ENCODE results near the gene OR8B8. TPM values are rescaled to one million over a fixed set of nuclear protein-coding genes. Genes with fewer than 3 reads are reported as not detected.
"Not testable (repeated sequence)": the region's sequence is repeated elsewhere in the genome, so short reads cannot be mapped to it uniquely, and the experiment has no call there.

OR8B8 gene
- total RNA-seq, 1 donor from 2014 or later, result not detected

GRCh38 chr11:124424384-124424921 lies 21.0 kb downstream of the OR8B8 start, which contains the start of gene OR8B4:
Gene OR8B4 (minus strand): TSS chr11:124424871. CDS start chr11:124424871, 0 bp downstream.
- Histone ChIP-seq H3K4me3 (no peak within 1 kb of the TSS), H3K36me3 (no peaks in the 10 kb centered on the region), H3K9me3 (no peaks in the 10 kb centered on the region), H3K27me3 (ENCODE audit: low read depth) (no peaks in the 10 kb centered on the region), H3K4me1 (no peaks in the 10 kb centered on the region), H3K27ac (no peak within 1 kb of the TSS)
- no peak for ATAC-seq
- DNase-seq, result no peak
- TF ChIP-seq CTCF (IDR thresholded peaks at IDR 0.05), result no peak
- intact Hi-C loops (cut with DNase I), result no loop called here

- Histone ChIP-seq H3K4me1 (no peaks in the 10 kb centered on the region), H3K4me3 (no peak overlapping the region), H3K27ac (no peak overlapping the region), H3K27me3 (ENCODE audit: low read depth) (no peaks in the 10 kb centered on the region), H3K9me3 (no peaks in the 10 kb centered on the region), H3K36me3 (no peaks in the 10 kb centered on the region)
- ATAC-seq (no peak), DNase-seq (no peak)
- intact Hi-C loops (cut with DNase I), result no loop called here
- TF ChIP-seq CTCF (IDR thresholded peaks at IDR 0.05), result no peak
Measured at GRCh38 chr11:124421043-124421442, 24.5 kb downstream of the OR8B8 start.

- DNase-seq (no peak), ATAC-seq (no peak)
- H3K27me3 ChIP-seq (ENCODE audit: low read depth), result no peaks in the 10 kb centered on the region
- no peaks in the 10 kb centered on the region for H3K36me3 ChIP-seq
- TF ChIP-seq CTCF (IDR thresholded peaks at IDR 0.05), result peak; percentile 85
- intact Hi-C loops (cut with DNase I), result loop anchor here (10.0 kb wide), 1 partner anchor 169 kb away; no protein-coding TSS in a partner anchor
- no peaks in the 10 kb centered on the region for H3K4me1 ChIP-seq
- no peak overlapping the region for H3K27ac ChIP-seq
- H3K9me3 ChIP-seq, result no peaks in the 10 kb centered on the region
- no peak overlapping the region for H3K4me3 ChIP-seq
Measured at GRCh38 chr11:124415356-124415923, 30.1 kb downstream of the OR8B8 start.

- no peak for TF ChIP-seq CTCF (IDR thresholded peaks at IDR 0.05)
- DNase-seq, result no peak
- Histone ChIP-seq H3K9me3 (no peaks in the 10 kb centered on the region), H3K4me3 (no peak overlapping the region), H3K4me1 (no peaks in the 10 kb centered on the region), H3K27me3 (ENCODE audit: low read depth) (no peaks in the 10 kb centered on the region), H3K27ac (no peak overlapping the region), H3K36me3 (no peaks in the 10 kb centered on the region)
- intact Hi-C loops (cut with DNase I), result loop anchor here (10.0 kb wide), 1 partner anchor 175 kb away; no protein-coding TSS in a partner anchor
- ATAC-seq, result no peak
Measured at GRCh38 chr11:124409906-124410305, 35.6 kb downstream of the OR8B8 start.

- H3K4me1 ChIP-seq, result no peaks in the 10 kb centered on the region
- H3K36me3 ChIP-seq, result no peaks in the 10 kb centered on the region
- no peak overlapping the region for H3K4me3 ChIP-seq
- no peaks in the 10 kb centered on the region for H3K27me3 ChIP-seq (ENCODE audit: low read depth)
- DNase-seq (no peak), ATAC-seq (no peak)
- intact Hi-C loops (cut with DNase I), result no loop called here
- no peak overlapping the region for H3K27ac ChIP-seq
- H3K9me3 ChIP-seq, result no peaks in the 10 kb centered on the region
- no peak for TF ChIP-seq CTCF (IDR thresholded peaks at IDR 0.05)
Measured at GRCh38 chr11:124405581-124405980, 39.9 kb downstream of the OR8B8 start.

- DNase-seq; H3K27me3 ChIP-seq (ENCODE audit: low read depth); ATAC-seq; H3K27ac ChIP-seq; H3K4me3 ChIP-seq; H3K36me3 ChIP-seq; intact Hi-C loops (cut with DNase I); H3K9me3 ChIP-seq; H3K4me1 ChIP-seq: not testable (repeated sequence)
Measured at GRCh38 chr11:124403186-124403585, 42.3 kb downstream of the OR8B8 start.

All from lower lobe of right lung (tissue), 2 donors.